MM.1S (cell line): ENCODE results near the gene SHISA6.

Experiments
- DNase-seq: peaks from one replicate; pipeline ENCODE4 v3.0.0-alpha.2; 2015
- H2AFZ ChIP-seq: fragments of 300-600 bp; sonication (generic); 2 replicates; pipeline ENCODE4 v1.6.0; 2016; ENCODE audit warnings: antibody characterized with exemption, low read length
- H3F3A ChIP-seq: fragments of 300-600 bp; sonication (generic); 2 replicates; pipeline ENCODE4 v1.6.1; 2016; ENCODE audit warnings: mild to moderate bottlenecking, antibody characterized with exemption, low read length, moderate library complexity, mixed read lengths; ENCODE audit not compliant: insufficient read depth
- H3K27ac ChIP-seq: fragments of 300-600 bp; sonication (generic); 2 replicates; pipeline ENCODE4 v1.5.1; 2016; ENCODE audit warnings: mild to moderate bottlenecking, low read length
- H3K27me3 ChIP-seq: fragments of 300-600 bp; sonication (generic); replicated peaks from 2 replicates; pipeline ENCODE4 v1.6.0; 2016; ENCODE audit warnings: low read length; ENCODE audit not compliant: insufficient read depth
- H3K36me3 ChIP-seq: fragments of 300-600 bp; sonication (generic); replicated peaks from 2 replicates; pipeline ENCODE4 v1.6.1; 2016; ENCODE audit warnings: mild to moderate bottlenecking, low read length, mixed read lengths; ENCODE audit not compliant: insufficient read depth
- H3K4me1 ChIP-seq: fragments of 300-600 bp; sonication (generic); 2 replicates; pipeline ENCODE4 v1.6.1; 2016; ENCODE audit warnings: low read length, mixed read lengths
- H3K4me2 ChIP-seq: fragments of 300-600 bp; sonication (generic); 2 replicates; pipeline ENCODE4 v1.6.0; 2016; ENCODE audit warnings: low read depth, low read length
- H3K4me3 ChIP-seq: fragments of 300-600 bp; sonication (generic); 2 replicates; pipeline ENCODE4 v1.5.1; 2016; ENCODE audit warnings: low read length, mixed read lengths
- H3K79me2 ChIP-seq: fragments of 300-600 bp; sonication (generic); 2 replicates; pipeline ENCODE4 v1.6.1; 2016; ENCODE audit warnings: mixed run types, low read length, mixed read lengths
- H3K9ac ChIP-seq: fragments of 300-600 bp; sonication (generic); 2 replicates; pipeline ENCODE4 v1.6.1; 2016; ENCODE audit warnings: low read length, mixed read lengths
- H3K9me2 ChIP-seq: fragments of 300-600 bp; sonication (generic); replicated peaks from 2 replicates; pipeline ENCODE4 v1.6.1; 2016; ENCODE audit warnings: mild to moderate bottlenecking, low read length, mixed read lengths; ENCODE audit not compliant: insufficient read depth
- H3K9me3 ChIP-seq: fragments of 300-600 bp; sonication (generic); replicated peaks from 2 replicates; pipeline ENCODE4 v1.6.1; 2016; ENCODE audit warnings: mild to moderate bottlenecking, low read length, mixed read lengths; ENCODE audit not compliant: insufficient read depth
- H4K20me1 ChIP-seq: fragments of 300-600 bp; sonication (generic); 2 replicates; pipeline ENCODE4 v1.6.1; 2016; ENCODE audit warnings: mild to moderate bottlenecking, low read length, moderate library complexity, mixed read lengths; ENCODE audit not compliant: insufficient read depth
- CTCF ChIP-seq: fragments of 300-600 bp; sonication (generic); IDR thresholded peaks from 2 replicates; pipeline ENCODE4 v1.5.1; 2016; ENCODE audit warnings: antibody characterized with exemption, low read length, mixed read lengths
- EZH2 ChIP-seq: fragments of 300-600 bp; sonication (generic); optimal IDR thresholded peaks from 2 replicates; pipeline ENCODE3; 2017; ENCODE audit warnings: low read depth, mild to moderate bottlenecking, antibody characterized with exemption, low read length, mixed read lengths
- EZH2phosphoT487 ChIP-seq: fragments of 300-600 bp; sonication (generic); IDR thresholded peaks from 2 replicates; pipeline ENCODE4 v1.6.1; 2018; ENCODE audit warnings: antibody characterized with exemption, low read length

The SHISA6 gene

GRCh38 chr17:11273596-11273995, 32.6 kb downstream of the SHISA6 start:
- no peaks in the 10 kb centered on the region for H3K27me3 ChIP-seq
- no peak overlapping the region for H3K27ac ChIP-seq
- no peak overlapping the region for H3K9ac ChIP-seq
- no peaks in the 10 kb centered on the region for H3K79me2 ChIP-seq
- H3K9me2 ChIP-seq = no peaks in the 10 kb centered on the region
- H3K9me3 ChIP-seq = no peaks in the 10 kb centered on the region
- H3K36me3 ChIP-seq = no peaks in the 10 kb centered on the region
- no peak for TF ChIP-seq CTCF
- TF ChIP-seq EZH2phosphoT487 = no peak
- no peak for TF ChIP-seq EZH2
- no peaks in the 10 kb centered on the region for H3K4me1 ChIP-seq
- H3F3A ChIP-seq = no peaks in the 10 kb centered on the region
- H4K20me1 ChIP-seq = no peaks in the 10 kb centered on the region
- no peak overlapping the region for H2AFZ ChIP-seq
- no peak for DNase-seq
- no peak overlapping the region for H3K4me3 ChIP-seq
- no peak overlapping the region for H3K4me2 ChIP-seq

DNA sequence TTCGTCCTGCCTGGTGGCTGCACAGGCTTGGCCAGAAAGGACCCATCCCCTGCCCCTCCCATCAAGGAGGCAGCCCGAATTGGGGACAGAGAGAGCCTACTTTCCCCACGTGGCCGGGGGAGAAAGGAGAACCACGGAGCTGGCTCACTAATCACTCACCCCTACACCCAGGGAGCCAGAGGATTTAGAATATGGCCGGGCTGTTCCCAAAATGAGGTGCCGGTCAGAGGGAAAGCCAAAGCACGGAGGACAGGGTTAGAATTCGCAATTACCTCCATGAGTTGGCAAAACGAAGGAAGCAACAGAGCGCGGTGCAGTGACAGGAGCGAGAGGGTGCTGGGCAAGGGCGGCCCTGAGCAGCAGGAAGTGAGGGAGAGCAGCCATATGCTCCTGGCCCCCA, 33.1 kb downstream of the SHISA6 start:
- Histone ChIP-seq H3K9me2 (no peaks in the 10 kb centered on the region), H3K9ac (no peak overlapping the region), H3F3A (no peaks in the 10 kb centered on the region), H3K4me3 (no peak overlapping the region), H3K4me1 (no peaks in the 10 kb centered on the region), H4K20me1 (no peaks in the 10 kb centered on the region), H3K27ac (no peak overlapping the region), H3K79me2 (no peaks in the 10 kb centered on the region), H3K9me3 (no peaks in the 10 kb centered on the region), H2AFZ (no peak overlapping the region), H3K4me2 (no peak overlapping the region), H3K27me3 (no peaks in the 10 kb centered on the region), H3K36me3 (no peaks in the 10 kb centered on the region)
- DNase-seq = no peak
- TF ChIP-seq CTCF (no peak), EZH2phosphoT487 (no peak), EZH2 (no peak)

DNA sequence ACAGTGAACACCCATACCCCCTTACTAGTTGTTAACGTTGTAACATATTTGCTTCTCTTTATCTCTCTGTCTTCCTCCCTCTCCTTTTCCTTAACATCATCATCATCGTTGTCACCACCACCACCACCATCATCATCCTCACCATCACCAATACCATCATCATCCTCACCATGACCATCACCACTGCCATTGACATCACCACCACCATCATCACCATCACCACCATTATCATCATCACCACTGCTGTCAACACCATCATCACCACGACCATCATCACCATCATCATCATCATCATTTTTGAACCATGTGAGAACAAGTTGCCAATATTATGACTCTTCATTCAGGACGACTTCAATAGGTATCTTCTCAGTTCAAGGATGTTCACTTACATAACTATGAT, 35.5 kb downstream of the SHISA6 start:
- TF ChIP-seq EZH2phosphoT487 (no peak), EZH2 (no peak), CTCF (no peak)
- H3K79me2 ChIP-seq = no peaks in the 10 kb centered on the region
- no peak overlapping the region for H2AFZ ChIP-seq
- no peaks in the 10 kb centered on the region for H4K20me1 ChIP-seq
- DNase-seq = no peak
- no peaks in the 10 kb centered on the region for H3K9me3 ChIP-seq
- H3K4me3 ChIP-seq = no peak overlapping the region
- H3K27ac ChIP-seq = no peak overlapping the region
- no peak overlapping the region for H3K9ac ChIP-seq
- H3F3A ChIP-seq = no peaks in the 10 kb centered on the region
- no peaks in the 10 kb centered on the region for H3K36me3 ChIP-seq
- H3K4me1 ChIP-seq = no peaks in the 10 kb centered on the region
- H3K9me2 ChIP-seq = no peaks in the 10 kb centered on the region
- H3K4me2 ChIP-seq = no peak overlapping the region
- H3K27me3 ChIP-seq = no peaks in the 10 kb centered on the region
